Gastroesophageal sphincter (tissue), 4 donors: ENCODE data around the gene CYTH1. TPM values are rescaled to one million over a fixed set of nuclear protein-coding genes. Genes with fewer than 3 reads are reported as not detected.

Experiments used
- ATAC-seq: fragments of 150-250 bp; one replicate; pipeline ENCODE4 v1.9.1; 2016; ENCODE audit warnings: mild to moderate bottlenecking, moderate library complexity
- H3K27ac ChIP-seq, 4 donors: fragments of 200-600 bp; sonication (generic) in 3 of 4; 1 replicate in 3 of 4; 2 replicates in 1 of 4; pipeline ENCODE4 v1.5.1; 2016 to 2019
- H3K27me3 ChIP-seq: fragments of 200-600 bp; sonication (generic); one replicate; pipeline ENCODE4 v1.5.1; 2019
- H3K36me3 ChIP-seq, 2 donors: fragments of 200-600 bp; sonication (generic); one replicate each; pipeline ENCODE4 v1.5.1; 2019; ENCODE audit warnings: control low read depth in 1 of 2
- H3K4me1 ChIP-seq, 3 donors: fragments of 200-600 bp; sonication (generic); 1 replicate in 2 of 3; 2 replicates in 1 of 3; pipeline ENCODE4 v1.5.1; 2016 to 2019; ENCODE audit warnings: control low read depth in 2 of 3
- H3K4me3 ChIP-seq, 2 donors: fragments of 200-600 bp; sonication (generic); one replicate each; pipeline ENCODE4 v1.5.1; 2019; ENCODE audit warnings: mild to moderate bottlenecking in 1 of 2, moderate library complexity in 1 of 2
- H3K9me3 ChIP-seq, 3 donors: fragments of 200-600 bp; sonication (generic); one replicate each; pipeline ENCODE4 v1.5.1; 2017 to 2019; ENCODE audit warnings: control low read depth in 2 of 3
- CTCF ChIP-seq, 4 experiments: fragments of 200-600 bp in 2 of 4; fragments of 450-650 bp in 2 of 4; sonication (generic) in 1 of 4; IDR thresholded peaks; one replicate each; pipeline ENCODE4 v1.5.1; 2017 to 2019; ENCODE audit warnings: antibody characterized with exemption in 4 of 4, mild to moderate bottlenecking in 2 of 4, moderate library complexity in 2 of 4
- EP300 ChIP-seq: sonication (generic); formaldehyde crosslinking; IDR thresholded peaks from one replicate; pipeline ENCODE4 v1.6.1; 2017; ENCODE audit warnings: antibody characterized with exemption, mild to moderate bottlenecking
- POLR2A ChIP-seq, 2 donors: fragments of 450-650 bp; IDR thresholded peaks; one replicate each; pipeline ENCODE4 v1.6.1; 2017; ENCODE audit warnings: antibody characterized with exemption in 2 of 2, mild to moderate bottlenecking in 2 of 2, moderate library complexity in 1 of 2
- POLR2AphosphoS5 ChIP-seq: sonication (generic); formaldehyde crosslinking; IDR thresholded peaks from one replicate; pipeline ENCODE4 v1.6.1; 2017; ENCODE audit warnings: antibody characterized with exemption
- WGBS, 2 donors: methylation state at CpG; one replicate each; pipeline ENCODE4 v1.1.5; 2018; ENCODE audit warnings: low coverage in 1 of 2; 5-methylcytosine and 5-hydroxymethylcytosine counted together
- total RNA-seq, 4 donors: library from RNA; depleted of rRNA; stranded (reverse); fragments of >200 nt; gene quantifications; one replicate each; pipeline ENCODE4 v1.1.0, GENCODE V29; 2016

CYTH1 gene
- total RNA-seq, 4 donors from 2014 or later = 26.9 to 38.0 (median 31.0) TPM

GRCh38 chr17:78678222-78678557 lies 103.9 kb downstream of the CYTH1 start:
- 92% methylated on average over 5 of the region's 11 CpGs; no CpG with 5 or more reads in 1 of the 2 donors for WGBS, 2 donors
- TF ChIP-seq POLR2AphosphoS5 (no peak), POLR2A (IDR thresholded peaks at IDR 0.05) (no peak), CTCF (IDR thresholded peaks at IDR 0.05) (no peak), EP300 (no peak)
- Histone ChIP-seq H3K36me3 (peaks cover 0 to 79% of the 10 kb centered on the region in 2 donors), H3K27ac (no peak overlapping the region), H3K9me3 (no peaks in the 10 kb centered on the region), H3K4me1 (peaks cover 0 to 14% (median 0%) of the 10 kb centered on the region in 3 donors), H3K27me3 (no peaks in the 10 kb centered on the region), H3K4me3 (no peak overlapping the region)
- no peak for ATAC-seq

- no peak overlapping the region for H3K4me3 ChIP-seq
- no peaks in the 10 kb centered on the region for H3K27me3 ChIP-seq
- TF ChIP-seq POLR2AphosphoS5 = no peak
- TF ChIP-seq POLR2A (IDR thresholded peaks at IDR 0.05) = no peak
- no peak for TF ChIP-seq CTCF (IDR thresholded peaks at IDR 0.05)
- TF ChIP-seq EP300 = no peak
- peaks cover 0 to 14% (median 0%) of the 10 kb centered on the region in 3 donors for H3K4me1 ChIP-seq
- H3K27ac ChIP-seq = no peak overlapping the region
- peaks cover 0 to 83% of the 10 kb centered on the region in 2 donors for H3K36me3 ChIP-seq
- no peak for ATAC-seq
- H3K9me3 ChIP-seq = no peaks in the 10 kb centered on the region
- WGBS, 2 donors = 65 to 80% methylated on average over 4 to 5 of the region's 25 CpGs
Measured at GRCh38 chr17:78677303-78678221, 104.5 kb downstream of the CYTH1 start.

GRCh38 chr17:78676412-78677302 lies 105.4 kb downstream of the CYTH1 start:
- H3K4me1 ChIP-seq = peaks cover 0 to 13% (median 0%) of the 10 kb centered on the region in 3 donors
- WGBS, 2 donors = 94 to 98% methylated on average over 4 to 10 of the region's 26 CpGs
- no peak for TF ChIP-seq EP300
- TF ChIP-seq POLR2AphosphoS5 = no peak
- no peak for TF ChIP-seq POLR2A (IDR thresholded peaks at IDR 0.05)
- TF ChIP-seq CTCF (IDR thresholded peaks at IDR 0.05) = no peak
- no peaks in the 10 kb centered on the region for H3K9me3 ChIP-seq
- H3K4me3 ChIP-seq = no peak overlapping the region
- ATAC-seq = no peak
- no peak overlapping the region for H3K27ac ChIP-seq
- H3K36me3 ChIP-seq = peaks cover 0 to 88% of the 10 kb centered on the region in 2 donors
- no peaks in the 10 kb centered on the region for H3K27me3 ChIP-seq

GRCh38 chr17:78675836-78676235 lies 106.2 kb downstream of the CYTH1 start:
- Histone ChIP-seq H3K27ac (no peak overlapping the region), H3K9me3 (no peaks in the 10 kb centered on the region), H3K4me3 (no peak overlapping the region), H3K36me3 (peaks cover 0 to 87% of the 10 kb centered on the region in 2 donors), H3K27me3 (no peaks in the 10 kb centered on the region), H3K4me1 (peaks cover 0 to 5% (median 0%) of the 10 kb centered on the region in 3 donors)
- TF ChIP-seq CTCF (IDR thresholded peaks at IDR 0.05) (no peak), POLR2A (IDR thresholded peaks at IDR 0.05) (no peak), POLR2AphosphoS5 (no peak)
- no peak for ATAC-seq
- 77 to 80% methylated on average over 1 to 5 of the region's 15 CpGs for WGBS, 2 donors
